ENCODE data around the gene NAGA.
"Not testable (repeated sequence)": the region's sequence is repeated elsewhere in the genome, so short reads cannot be mapped to it uniquely, and the experiment has no call there.

The NAGA gene

GRCh38 chr22:42074846-42075676 is 4.4 kb upstream of the NAGA start:
- DNase-seq: no peak

- DNase-seq: peak; percentile 62 to 64
These were observed 3.7 kb upstream of the NAGA start, which contains the start of gene PHETA2 for GRCh38 chr22:42074132-42074811. Gene PHETA2, plus strand, starts transcription at chr22:42074248. Its CDS starts 3,046 bp downstream, at chr22:42077294.

GRCh38 chr22:42073621-42074041 is 3.0 kb upstream of the NAGA start:
- no peak for DNase-seq

GRCh38 chr22:42072606-42073330 is 2.2 kb upstream of the NAGA start:
- DNase-seq: no peak

- not testable (repeated sequence) for DNase-seq
These were observed 896 bp upstream of the NAGA start for GRCh38 chr22:42071508-42071907.

GRCh38 chr22:42069801-42070516 is 653 bp downstream of the NAGA start:
- peak in 1 of 2 donors; percentile 35 for DNase-seq

- no peak for DNase-seq
These were observed 2.3 kb downstream of the NAGA start for GRCh38 chr22:42068291-42068690.

GRCh38 chr22:42067671-42068251 is 2.9 kb downstream of the NAGA start:
- no peak for DNase-seq

GRCh38 chr22:42066937-42067336 is 3.7 kb downstream of the NAGA start:
- no peak for DNase-seq

- no peak for DNase-seq
These were observed 4.4 kb downstream of the NAGA start for GRCh38 chr22:42066126-42066761.

- no peak for DNase-seq
These were observed 5.0 kb downstream of the NAGA start for GRCh38 chr22:42065438-42066125.

- no peak for DNase-seq
These were observed 6.0 kb downstream of the NAGA start for GRCh38 chr22:42064629-42065028.

GRCh38 chr22:42062506-42063170 is 8.0 kb downstream of the NAGA start:
- no peak for DNase-seq

GRCh38 chr22:42061041-42061440 is 9.6 kb downstream of the NAGA start:
- DNase-seq: no peak

- DNase-seq: no peak
These were observed 10.1 kb downstream of the NAGA start for GRCh38 chr22:42060489-42060888.

- no peak for DNase-seq
These were observed 13.7 kb downstream of the NAGA start for GRCh38 chr22:42056757-42057511.

GRCh38 chr22:42052765-42053164 is 17.8 kb downstream of the NAGA start:
- DNase-seq: no peak

- DNase-seq: no peak
These were observed 19.9 kb downstream of the NAGA start for GRCh38 chr22:42050641-42051180.

GRCh38 chr22:42041784-42042183 is 28.8 kb downstream of the NAGA start:
- DNase-seq: no peak

- DNase-seq: no peak
These were observed 31.3 kb downstream of the NAGA start for GRCh38 chr22:42039271-42039670.

All from stimulated activated CD4-positive, alpha-beta T cell treated with anti-CD3 and anti-CD28 coated beads, Interleukin-2, amount 100 ng/mL, for 24 hours (primary cell).